Testis (tissue), 2 donors: ENCODE measurements around the gene CISD3.

Source experiments
- CTCF ChIP-seq, 3 experiments: fragments of 450-650 bp in 2 of 3; fragments of 200-600 bp in 1 of 3; sonication (generic) in 1 of 3; IDR thresholded peaks; one replicate each; pipeline ENCODE4 v1.5.1; 2016 to 2019; ENCODE audit warnings: antibody characterized with exemption in 3 of 3, mild to moderate bottlenecking in 2 of 3, moderate library complexity in 1 of 3
- POLR2A ChIP-seq: fragments of 450-650 bp; IDR thresholded peaks from one replicate; pipeline ENCODE4 v1.6.1; 2017; ENCODE audit warnings: antibody characterized with exemption, mild to moderate bottlenecking, moderate library complexity

GRCh38 chr17:38751808-38752307 lies 21.7 kb downstream of the CISD3 start:
- TF ChIP-seq POLR2A (no peak), CTCF (IDR thresholded peaks at IDR 0.05) (no peak)
